Uterine smooth muscle cell (primary cell): ENCODE results near the gene UFSP1. TPM values are rescaled to one million over a fixed set of nuclear protein-coding genes. Genes with fewer than 3 reads are reported as not detected.

Source experiments
- total RNA-seq: library from RNA; depleted of rRNA; stranded (reverse); fragments of >200 nt; gene quantifications from 2 replicates; pipeline ENCODE4 v1.2.3, GENCODE V29; 2014

The UFSP1 gene
- 7.2 and 9.9 TPM in 2 replicates for total RNA-seq

GRCh38 chr7:100888988-100889750 lies at the start of gene UFSP1:
Gene UFSP1 (minus strand): TSS chr7:100889715. CDS start chr7:100889271, 444 bp downstream.

GRCh38 chr7:100895701-100895955 lies 6.1 kb upstream of the UFSP1 start, which contains the start of gene ACHE:
Gene ACHE (minus strand): TSS chr7:100895888. CDS start chr7:100894232, 1,656 bp downstream.

GRCh38 chr7:100874577-100875355 lies 14.7 kb downstream of the UFSP1 start, which contains the start of gene SRRT:
Gene SRRT (plus strand): TSS chr7:100875103. CDS start chr7:100875591, 488 bp downstream.

GRCh38 chr7:100867040-100867775 lies 22.3 kb downstream of the UFSP1 start, which contains the start of gene TRIP6:
Gene TRIP6 (plus strand): TSS chr7:100867387. CDS start chr7:100867498, 111 bp downstream.

GRCh38 chr7:100852048-100852872 lies 37.3 kb downstream of the UFSP1 start, which contains the start of gene SLC12A9:
Gene SLC12A9 (plus strand): TSS chr7:100852713. CDS start chr7:100854198, 1,485 bp downstream.

Other genes starting within 250 kb of the UFSP1 start
- 0.33 and 0.37 TPM in 2 replicates for gene TFR2, start 248.2 kb downstream of the UFSP1 start, total RNA-seq
- gene ACTL6B, start 233.3 kb downstream of the UFSP1 start, total RNA-seq = not detected in 2 replicates
- gene GNB2, start 216.0 kb downstream of the UFSP1 start, total RNA-seq = 64.2 and 93.7 TPM in 2 replicates
- 23.5 and 32.0 TPM in 2 replicates for gene GIGYF1, start 195.5 kb downstream of the UFSP1 start, total RNA-seq
- 33.4 and 51.5 TPM in 2 replicates for gene POP7, start 183.6 kb downstream of the UFSP1 start, total RNA-seq
- gene EPO, start 169.2 kb downstream of the UFSP1 start, total RNA-seq = not detected in 2 replicates
- gene ZAN, start 156.1 kb downstream of the UFSP1 start, total RNA-seq = not detected in 2 replicates
- 37.1 and 46.9 TPM in 2 replicates for gene EPHB4, start 62.2 kb downstream of the UFSP1 start, total RNA-seq
- gene SLC12A9, start 37.0 kb downstream of the UFSP1 start, total RNA-seq = 10.8 and 13.5 TPM in 2 replicates
- 77.8 and 79.7 TPM in 2 replicates for gene TRIP6, start 22.3 kb downstream of the UFSP1 start, total RNA-seq
- gene SRRT, start 14.6 kb downstream of the UFSP1 start, total RNA-seq = 37.2 and 60.2 TPM in 2 replicates
- gene ACHE, start 6.2 kb upstream of the UFSP1 start, total RNA-seq = 0.25 TPM in 1 of 2 replicates, not detected in the other
- gene MUC3A, start 59.8 kb upstream of the UFSP1 start, total RNA-seq = under 0.01 TPM in 1 of 2 replicates, not detected in the other
- 0.37 and 0.44 TPM in 2 replicates for gene MUC12, start 79.8 kb upstream of the UFSP1 start, total RNA-seq
- under 0.01 TPM in 1 of 2 replicates, not detected in the other for gene MUC17, start 130.4 kb upstream of the UFSP1 start, total RNA-seq
- gene TRIM56, start 195.8 kb upstream of the UFSP1 start, total RNA-seq = 21.9 and 23.0 TPM in 2 replicates
- gene SERPINE1, start 237.4 kb upstream of the UFSP1 start, total RNA-seq = 410 and 462 TPM in 2 replicates